Fibroblast of villous mesenchyme (primary cell): ENCODE results near the gene TTF2. TPM values are rescaled to one million over a fixed set of nuclear protein-coding genes. Genes with fewer than 3 reads are reported as not detected.
A peak's percentile ranks its signal among the peaks of the same experiment; 100 is the strongest.

ENCODE experiments used
- DNase-seq: peaks from one replicate; pipeline ENCODE4 v3.0.0-alpha.2; 2010; ENCODE audit warnings: low read depth
- H3K4me3 ChIP-seq: 2 replicates; pipeline ENCODE4 v1.5.1; 2011; ENCODE audit warnings: low read depth, mild to moderate bottlenecking, low read length
- total RNA-seq: library from RNA; depleted of rRNA; stranded (reverse); fragments of >200 nt; gene quantifications from 2 replicates; pipeline ENCODE4 v1.2.3, GENCODE V29; 2012
- TF ChIP-seq, protein P1 (sequence below): IDR thresholded peaks from 2 replicates; pipeline ENCODE4 v1.5.1; 2012; ENCODE audit warnings: low read depth, mild to moderate bottlenecking, low read length; ENCODE audit not compliant: insufficient read depth

TTF2 gene
- total RNA-seq, 1 donor, result 21.2 TPM

DNA sequence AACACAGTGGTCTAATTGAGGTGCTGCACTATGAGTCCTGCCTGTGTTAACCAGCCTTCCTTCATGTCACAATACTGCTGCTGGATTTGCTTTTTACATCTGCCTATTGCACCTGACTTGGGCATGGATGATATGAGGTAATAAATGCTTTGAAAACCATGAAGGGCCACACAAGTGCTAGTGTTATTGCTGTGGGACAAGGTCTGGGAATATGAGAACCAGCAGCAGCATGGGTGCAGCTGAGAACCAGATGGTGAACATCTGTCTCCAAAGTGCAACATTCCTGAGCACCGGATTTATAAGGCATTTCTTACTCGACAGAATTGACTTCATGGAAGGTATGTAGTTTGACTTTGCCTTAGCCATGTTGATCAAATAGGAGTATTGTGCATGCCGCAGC is 44.9 kb downstream of the TTF2 start:
- H3K4me3 ChIP-seq, result no peak overlapping the region
- DNase-seq, result peak; percentile 81
- TF ChIP-seq, protein P1, sequence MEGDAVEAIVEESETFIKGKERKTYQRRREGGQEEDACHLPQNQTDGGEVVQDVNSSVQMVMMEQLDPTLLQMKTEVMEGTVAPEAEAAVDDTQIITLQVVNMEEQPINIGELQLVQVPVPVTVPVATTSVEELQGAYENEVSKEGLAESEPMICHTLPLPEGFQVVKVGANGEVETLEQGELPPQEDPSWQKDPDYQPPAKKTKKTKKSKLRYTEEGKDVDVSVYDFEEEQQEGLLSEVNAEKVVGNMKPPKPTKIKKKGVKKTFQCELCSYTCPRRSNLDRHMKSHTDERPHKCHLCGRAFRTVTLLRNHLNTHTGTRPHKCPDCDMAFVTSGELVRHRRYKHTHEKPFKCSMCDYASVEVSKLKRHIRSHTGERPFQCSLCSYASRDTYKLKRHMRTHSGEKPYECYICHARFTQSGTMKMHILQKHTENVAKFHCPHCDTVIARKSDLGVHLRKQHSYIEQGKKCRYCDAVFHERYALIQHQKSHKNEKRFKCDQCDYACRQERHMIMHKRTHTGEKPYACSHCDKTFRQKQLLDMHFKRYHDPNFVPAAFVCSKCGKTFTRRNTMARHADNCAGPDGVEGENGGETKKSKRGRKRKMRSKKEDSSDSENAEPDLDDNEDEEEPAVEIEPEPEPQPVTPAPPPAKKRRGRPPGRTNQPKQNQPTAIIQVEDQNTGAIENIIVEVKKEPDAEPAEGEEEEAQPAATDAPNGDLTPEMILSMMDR, result no peak

DNA sequence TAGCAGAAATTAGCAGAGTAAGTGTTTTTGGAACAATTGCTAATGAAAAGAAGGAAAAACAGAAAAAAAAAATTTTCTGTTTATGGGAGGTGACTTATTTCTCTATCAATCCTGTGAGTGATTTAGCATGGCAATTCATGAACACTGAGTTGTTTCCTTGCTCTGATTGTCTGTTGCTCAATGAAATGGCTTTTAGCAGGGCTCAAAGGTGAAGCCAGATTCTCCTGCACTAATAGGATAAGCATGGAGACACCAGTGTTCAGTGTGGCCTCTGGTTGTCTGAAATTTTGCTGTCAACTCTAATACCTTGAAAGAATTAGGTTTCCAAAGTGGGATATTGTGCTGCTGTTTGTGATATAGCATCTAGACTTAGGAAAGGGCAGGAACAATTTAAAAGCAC is 45.6 kb downstream of the TTF2 start:
- no peak for DNase-seq
- H3K4me3 ChIP-seq, result no peak overlapping the region
- TF ChIP-seq, protein P1, result no peak

DNA sequence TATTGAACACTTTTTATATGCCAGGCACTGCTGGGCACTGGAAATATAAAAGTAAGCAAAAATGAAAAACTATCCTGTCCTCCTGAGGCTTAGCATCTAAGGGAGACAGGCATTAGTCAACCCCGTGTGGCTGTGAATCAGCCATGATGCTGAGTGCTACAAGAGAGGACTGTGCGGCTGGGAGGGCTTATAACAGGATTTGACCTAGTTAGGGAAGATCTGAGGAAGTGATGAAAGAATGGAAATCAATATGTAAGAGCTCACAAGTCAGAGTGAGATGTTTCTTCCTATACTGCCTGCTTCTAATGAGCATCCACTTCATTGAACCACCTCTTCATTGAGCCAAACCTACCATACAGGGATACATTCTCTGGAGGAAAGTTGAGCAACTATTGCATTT is 46.4 kb downstream of the TTF2 start:
- DNase-seq, result no peak
- H3K4me3 ChIP-seq, result no peak overlapping the region
- TF ChIP-seq, protein P1, result no peak

GRCh38 chr1:117107364-117107763 is 47.2 kb downstream of the TTF2 start:
- H3K4me3 ChIP-seq, result no peak overlapping the region
- no peak for DNase-seq
- TF ChIP-seq, protein P1, result no peak

- H3K4me3 ChIP-seq, result no peak overlapping the region
- DNase-seq, result no peak
- TF ChIP-seq, protein P1, result no peak
Observed at GRCh38 chr1:117110774-117111173, 50.6 kb downstream of the TTF2 start.

- TF ChIP-seq, protein P1, result no peak
- DNase-seq, result no peak
- H3K4me3 ChIP-seq, result no peak overlapping the region
Observed at GRCh38 chr1:117112047-117112717, 52.1 kb downstream of the TTF2 start.

GRCh38 chr1:117113199-117113598 is 53.1 kb downstream of the TTF2 start:
- TF ChIP-seq, protein P1, result no peak
- no peak overlapping the region for H3K4me3 ChIP-seq
- DNase-seq, result no peak
